ENCODE results near the gene NOXO1. TPM values are rescaled to one million over a fixed set of nuclear protein-coding genes. Genes with fewer than 3 reads are reported as not detected.
A peak's percentile ranks its signal among the peaks of the same experiment; 100 is the strongest.

NOXO1 gene
- polyA plus RNA-seq, 1 experiment = not detected

DNA sequence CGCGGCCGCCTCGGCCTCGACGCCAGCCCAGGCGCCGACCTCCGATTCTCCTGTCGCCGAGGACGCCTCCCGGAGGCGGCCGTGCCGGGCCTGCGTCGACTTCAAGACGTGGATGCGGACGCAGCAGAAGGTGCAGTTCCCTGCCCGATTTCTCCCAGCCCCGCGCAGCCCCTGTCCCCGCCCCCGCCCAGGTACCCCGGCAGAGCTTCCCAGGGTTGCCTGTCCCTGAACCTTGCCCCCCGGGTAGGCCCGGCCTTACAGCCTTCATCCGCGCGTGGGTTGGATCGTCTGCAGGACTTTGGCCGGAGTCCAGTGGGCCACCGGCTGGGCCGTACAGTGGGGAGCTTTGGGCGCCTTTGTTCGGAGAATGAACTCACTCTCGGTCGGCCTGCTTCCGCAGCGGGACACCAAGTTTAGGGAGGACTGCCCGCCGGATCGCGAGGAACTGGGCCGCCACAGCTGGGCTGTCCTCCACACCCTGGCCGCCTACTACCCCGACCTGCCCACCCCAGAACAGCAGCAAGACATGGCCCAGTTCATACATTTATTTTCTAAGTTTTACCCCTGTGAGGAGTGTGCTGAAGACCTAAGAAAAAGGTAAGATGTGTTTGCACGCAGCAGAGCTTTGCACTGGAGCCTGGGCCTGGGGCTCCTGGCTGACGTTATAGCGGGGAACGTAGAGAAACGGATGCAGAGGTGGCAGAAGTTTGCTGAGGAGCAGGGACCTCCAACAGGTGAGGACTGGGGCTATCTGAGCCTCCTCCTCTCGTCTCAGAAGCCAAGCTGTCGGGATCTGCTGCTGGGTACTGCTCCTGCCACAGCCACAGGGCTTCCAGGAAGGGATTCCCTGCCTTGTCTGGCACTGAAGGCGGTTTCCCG is 3.3 kb upstream of the NOXO1 start:
- POLR2A ChIA-PET = interaction anchor here (0.6 to 2.0 kb wide), 6 partner anchors 13 to 926 kb away, joined by 3 to 20 read pairs (median 4); partner anchors contain the start of genes ECI1, RPS2, TBL3 and TRAF7
- CTCF ChIA-PET = interaction anchor here (0.9 to 3.7 kb wide), 2 partner anchors 19 to 156 kb away, joined by 3 to 17 read pairs; no protein-coding TSS in a partner anchor

GRCh38 chr16:1983544-1984346 is 2.5 kb upstream of the NOXO1 start, which contains the start of gene GFER:
Gene GFER (plus strand): TSS chr16:1984193. CDS start chr16:1984219, 26 bp downstream.
- TF ChIP-seq, protein P1, sequence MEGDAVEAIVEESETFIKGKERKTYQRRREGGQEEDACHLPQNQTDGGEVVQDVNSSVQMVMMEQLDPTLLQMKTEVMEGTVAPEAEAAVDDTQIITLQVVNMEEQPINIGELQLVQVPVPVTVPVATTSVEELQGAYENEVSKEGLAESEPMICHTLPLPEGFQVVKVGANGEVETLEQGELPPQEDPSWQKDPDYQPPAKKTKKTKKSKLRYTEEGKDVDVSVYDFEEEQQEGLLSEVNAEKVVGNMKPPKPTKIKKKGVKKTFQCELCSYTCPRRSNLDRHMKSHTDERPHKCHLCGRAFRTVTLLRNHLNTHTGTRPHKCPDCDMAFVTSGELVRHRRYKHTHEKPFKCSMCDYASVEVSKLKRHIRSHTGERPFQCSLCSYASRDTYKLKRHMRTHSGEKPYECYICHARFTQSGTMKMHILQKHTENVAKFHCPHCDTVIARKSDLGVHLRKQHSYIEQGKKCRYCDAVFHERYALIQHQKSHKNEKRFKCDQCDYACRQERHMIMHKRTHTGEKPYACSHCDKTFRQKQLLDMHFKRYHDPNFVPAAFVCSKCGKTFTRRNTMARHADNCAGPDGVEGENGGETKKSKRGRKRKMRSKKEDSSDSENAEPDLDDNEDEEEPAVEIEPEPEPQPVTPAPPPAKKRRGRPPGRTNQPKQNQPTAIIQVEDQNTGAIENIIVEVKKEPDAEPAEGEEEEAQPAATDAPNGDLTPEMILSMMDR (IDR thresholded peaks at IDR 0.05; ENCODE audit: low read depth, low read length) = peak; percentile 44
- POLR2A ChIA-PET = interaction anchor here (0.6 to 2.0 kb wide), 6 partner anchors 12 to 272 kb away, joined by 3 to 20 read pairs (median 4); partner anchors contain the start of genes RPS2, TBL3 and TRAF7
- Histone ChIP-seq H3K4me3 (ENCODE audit: low read depth, low read length) (peak within 1 kb of the TSS; percentile 74), H3K27ac (ENCODE audit: low read depth, low read length) (no peak within 1 kb of the TSS), H3K9me3 (ENCODE audit: control insufficient read depth, insufficient read depth, low read length) (peaks cover under 1% of the 10 kb centered on the region; the same call in 1 of the 2 replicates), H3K27me3 (ENCODE audit: control insufficient read depth, insufficient read depth, low read length) (peaks cover 36% of the 10 kb centered on the region)
- CTCF ChIA-PET = interaction anchor here (0.6 to 3.7 kb wide), 4 partner anchors 20 to 157 kb away, joined by 3 to 17 read pairs (median 4); no protein-coding TSS in a partner anchor
- DNase-seq (ENCODE audit: low read depth, low spot score) = peak; percentile 72

More for the DNA sequence above, 3.3 kb upstream of the NOXO1 start:
- Histone ChIP-seq H3K27ac (ENCODE audit: low read depth, low read length) (no peak overlapping the region), H3K9me3 (ENCODE audit: control insufficient read depth, insufficient read depth, low read length) (peaks cover 3% of the 10 kb centered on the region; the same call in 1 of the 2 replicates), H3K4me3 (ENCODE audit: low read depth, low read length) (peak overlapping the region; percentile 74), H3K27me3 (ENCODE audit: control insufficient read depth, insufficient read depth, low read length) (peaks cover 39% of the 10 kb centered on the region)
- DNase-seq (ENCODE audit: low read depth, low spot score) = no peak
- TF ChIP-seq, protein P1 (IDR thresholded peaks at IDR 0.05; ENCODE audit: low read depth, low read length) = no peak

- ChIA-PET POLR2A (interaction anchor here (0.6 to 3.6 kb wide), 3 partner anchors 11 to 272 kb away, joined by 5 to 14 read pairs (median 6); partner anchors contain the start of genes RPS2 and TBL3), CTCF (interaction anchor here (0.6 to 1.0 kb wide), 2 partner anchors 135 to 157 kb away, joined by 4 to 5 read pairs; no protein-coding TSS in a partner anchor)
- Histone ChIP-seq H3K27ac (ENCODE audit: low read depth, low read length) (no peak overlapping the region), H3K4me3 (ENCODE audit: low read depth, low read length) (peak overlapping the region; percentile 65), H3K9me3 (ENCODE audit: control insufficient read depth, insufficient read depth, low read length) (peaks cover 3% of the 10 kb centered on the region; the same call in 1 of the 2 replicates), H3K27me3 (ENCODE audit: control insufficient read depth, insufficient read depth, low read length) (peaks cover 36% of the 10 kb centered on the region)
- TF ChIP-seq, protein P1 (IDR thresholded peaks at IDR 0.05; ENCODE audit: low read depth, low read length) = no peak
- DNase-seq (ENCODE audit: low read depth, low spot score) = no peak
Measured at GRCh38 chr16:1982991-1983543, 1.8 kb upstream of the NOXO1 start.

DNA sequence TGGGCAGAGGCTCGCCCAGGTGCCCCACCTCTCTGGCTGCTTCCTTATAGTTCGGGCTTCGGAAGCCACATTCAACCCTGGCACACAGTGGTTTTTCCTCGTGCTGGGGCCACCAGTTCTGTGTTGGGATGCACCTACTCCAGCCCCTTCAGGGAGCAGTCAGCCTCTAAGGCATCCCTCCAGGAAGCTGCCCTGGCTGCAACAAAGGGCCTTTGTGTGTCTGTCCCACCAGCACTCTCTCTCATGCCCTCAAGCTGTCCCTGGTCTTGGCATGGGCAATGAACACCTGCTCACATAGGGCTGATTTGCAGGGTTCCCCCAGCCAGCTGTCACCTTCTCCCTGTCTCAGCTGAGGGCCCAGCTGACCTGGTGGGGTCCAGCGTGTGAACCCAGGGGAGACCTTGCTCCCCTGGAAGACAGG is 754 bp upstream of the NOXO1 start:
- H3K4me3 ChIP-seq (ENCODE audit: low read depth, low read length) = no peak overlapping the region
- ChIA-PET CTCF (no interaction called here), POLR2A (interaction anchor here (0.6 to 3.6 kb wide), 3 partner anchors 13 to 174 kb away, joined by 3 to 14 read pairs (median 4); partner anchors contain the start of genes RPS2 and TRAF7)
- TF ChIP-seq, protein P1 (IDR thresholded peaks at IDR 0.05; ENCODE audit: low read depth, low read length) = no peak
- peaks cover 36% of the 10 kb centered on the region for H3K27me3 ChIP-seq (ENCODE audit: control insufficient read depth, insufficient read depth, low read length)
- DNase-seq (ENCODE audit: low read depth, low spot score) = no peak
- H3K9me3 ChIP-seq (ENCODE audit: control insufficient read depth, insufficient read depth, low read length) = peaks cover 3% of the 10 kb centered on the region; the same call in 1 of the 2 replicates
- H3K27ac ChIP-seq (ENCODE audit: low read depth, low read length) = no peak overlapping the region

Data from AG04450 (cell line).